ENCODE data around the gene IGFLR1. TPM values are rescaled to one million over a fixed set of nuclear protein-coding genes. Genes with fewer than 3 reads are reported as not detected.

The IGFLR1 gene
- total RNA-seq, 4 donors from 2014 or later = 4.8 to 25.5 (median 10.7) TPM

DNA sequence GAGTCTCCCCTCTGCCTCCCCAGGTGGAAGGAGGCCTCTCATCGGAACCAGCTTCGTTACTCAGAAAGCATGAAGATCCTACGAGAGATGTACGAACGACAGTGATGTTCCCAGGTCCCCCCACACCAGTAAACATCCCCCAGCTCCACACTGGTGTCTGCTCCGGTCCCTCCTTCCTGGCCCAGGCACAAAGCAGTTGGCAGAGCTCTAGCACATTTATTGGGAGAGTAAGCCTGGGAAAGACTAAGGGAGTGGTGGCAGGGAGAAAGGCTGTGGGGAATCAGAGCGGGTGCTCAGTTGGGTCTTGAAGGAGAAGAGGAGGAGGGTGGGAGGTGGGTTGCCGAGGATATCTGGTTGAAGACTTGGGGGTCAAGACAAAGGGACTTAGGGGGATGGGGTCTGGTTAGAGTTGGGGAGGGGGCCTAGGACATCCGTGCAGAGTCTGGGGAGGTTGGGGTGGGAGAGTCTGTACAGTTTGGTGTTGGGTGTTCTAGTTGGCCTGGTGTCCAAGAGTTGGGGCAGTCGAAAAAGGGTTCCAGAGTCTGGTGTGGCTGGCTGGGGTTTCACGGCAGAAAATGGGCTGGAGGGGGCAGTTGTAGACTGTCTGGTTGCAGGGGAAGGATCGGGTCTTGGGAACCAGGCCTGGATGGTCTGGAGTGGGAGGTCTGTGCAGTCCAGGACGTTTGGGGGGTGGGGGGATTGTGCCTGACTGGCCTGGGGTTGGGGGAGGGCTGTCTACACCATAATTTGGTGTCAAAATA is 12.3 kb upstream of the IGFLR1 start:
- no peaks in the 10 kb centered on the region for H3K9me3 ChIP-seq
- peaks cover 4 to 55% (median 25%) of the 10 kb centered on the region in 4 donors for H3K4me1 ChIP-seq
- no peaks in the 10 kb centered on the region for H3K27me3 ChIP-seq
- peak overlapping the region in 1 of 4 donors; percentile 94 for H3K4me3 ChIP-seq
- peak overlapping the region; percentile 81 to 99 (median 96) for H3K27ac ChIP-seq
- H3K36me3 ChIP-seq = peaks cover 0 to 44% (median 4%) of the 10 kb centered on the region in 3 donors
- no peak for DNase-seq (ENCODE audit: low spot score in 2 of 2)
- WGBS, 2 donors = 76 to 82% methylated on average over 13 of the region's 13 CpGs
- peak in 1 of 2 donors; percentile 23 for TF ChIP-seq EP300 (IDR thresholded peaks at IDR 0.05)
- TF ChIP-seq, protein P1, sequence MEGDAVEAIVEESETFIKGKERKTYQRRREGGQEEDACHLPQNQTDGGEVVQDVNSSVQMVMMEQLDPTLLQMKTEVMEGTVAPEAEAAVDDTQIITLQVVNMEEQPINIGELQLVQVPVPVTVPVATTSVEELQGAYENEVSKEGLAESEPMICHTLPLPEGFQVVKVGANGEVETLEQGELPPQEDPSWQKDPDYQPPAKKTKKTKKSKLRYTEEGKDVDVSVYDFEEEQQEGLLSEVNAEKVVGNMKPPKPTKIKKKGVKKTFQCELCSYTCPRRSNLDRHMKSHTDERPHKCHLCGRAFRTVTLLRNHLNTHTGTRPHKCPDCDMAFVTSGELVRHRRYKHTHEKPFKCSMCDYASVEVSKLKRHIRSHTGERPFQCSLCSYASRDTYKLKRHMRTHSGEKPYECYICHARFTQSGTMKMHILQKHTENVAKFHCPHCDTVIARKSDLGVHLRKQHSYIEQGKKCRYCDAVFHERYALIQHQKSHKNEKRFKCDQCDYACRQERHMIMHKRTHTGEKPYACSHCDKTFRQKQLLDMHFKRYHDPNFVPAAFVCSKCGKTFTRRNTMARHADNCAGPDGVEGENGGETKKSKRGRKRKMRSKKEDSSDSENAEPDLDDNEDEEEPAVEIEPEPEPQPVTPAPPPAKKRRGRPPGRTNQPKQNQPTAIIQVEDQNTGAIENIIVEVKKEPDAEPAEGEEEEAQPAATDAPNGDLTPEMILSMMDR (IDR thresholded peaks at IDR 0.05) = no peak
- no peak for TF ChIP-seq POLR2A (IDR thresholded peaks at IDR 0.05)

DNA sequence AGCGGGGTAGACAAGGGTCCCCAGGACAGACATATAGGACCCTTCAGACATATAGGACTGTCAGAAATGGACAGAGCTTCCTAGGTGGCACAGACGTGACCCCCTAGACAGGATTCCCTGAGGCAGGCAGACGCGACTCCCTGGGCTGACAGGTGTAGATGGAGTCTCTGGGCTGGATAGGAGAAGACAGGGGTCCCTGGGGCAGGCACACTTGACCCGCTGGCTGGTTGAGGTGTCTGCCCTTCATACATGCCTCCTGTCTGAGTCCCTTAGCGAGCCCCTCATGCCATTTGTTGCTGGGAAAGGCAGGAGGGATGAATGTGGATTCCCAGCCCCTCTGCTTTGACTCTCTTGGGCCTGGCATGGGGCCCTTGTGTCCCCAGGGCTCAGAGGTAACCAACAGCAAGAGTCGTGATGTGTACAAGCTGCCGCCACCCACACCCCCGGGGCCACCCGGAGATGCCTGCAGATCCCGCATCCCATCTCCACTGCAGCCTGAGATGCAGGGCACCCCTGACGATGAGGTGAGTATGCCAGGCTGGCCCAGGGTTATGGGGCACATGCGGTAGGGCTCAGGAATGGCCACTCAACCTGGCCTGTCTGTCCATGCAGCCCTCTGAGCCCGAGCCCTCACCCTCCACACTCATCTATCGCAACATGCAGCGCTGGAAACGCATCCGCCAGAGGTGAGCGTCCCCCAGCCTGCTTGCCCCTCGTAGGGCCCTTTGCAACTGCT is 11.6 kb upstream of the IGFLR1 start:
- TF ChIP-seq EP300 (IDR thresholded peaks at IDR 0.05) (no peak), POLR2A (IDR thresholded peaks at IDR 0.05) (no peak)
- TF ChIP-seq, protein P1 (IDR thresholded peaks at IDR 0.05) = no peak
- H3K9me3 ChIP-seq = no peaks in the 10 kb centered on the region
- 91 to 95% methylated on average over 11 to 20 of the region's 20 CpGs for WGBS, 2 donors
- peaks cover 4 to 55% (median 31%) of the 10 kb centered on the region in 4 donors for H3K4me1 ChIP-seq
- H3K27ac ChIP-seq = peak overlapping the region in 2 of 4 donors; percentile 98 to 99
- H3K36me3 ChIP-seq = peaks cover 0 to 42% (median 4%) of the 10 kb centered on the region in 3 donors
- no peaks in the 10 kb centered on the region for H3K27me3 ChIP-seq
- no peak overlapping the region for H3K4me3 ChIP-seq
- no peak for DNase-seq (ENCODE audit: low spot score in 2 of 2)

- H3K27me3 ChIP-seq = no peaks in the 10 kb centered on the region
- no peak overlapping the region for H3K4me3 ChIP-seq
- H3K36me3 ChIP-seq = peaks cover 0 to 42% (median 4%) of the 10 kb centered on the region in 3 donors
- H3K27ac ChIP-seq = peak overlapping the region in 2 of 4 donors; percentile 98 to 99
- no peaks in the 10 kb centered on the region for H3K9me3 ChIP-seq
- DNase-seq (ENCODE audit: low spot score in 2 of 2) = no peak
- H3K4me1 ChIP-seq = peaks cover 4 to 54% (median 30%) of the 10 kb centered on the region in 4 donors
- 95% methylated on average over 17 to 20 of the region's 20 CpGs for WGBS, 2 donors
- no peak for TF ChIP-seq POLR2A (IDR thresholded peaks at IDR 0.05)
Measured at GRCh38 chr19:35752746-35753350, 10.6 kb upstream of the IGFLR1 start.

GRCh38 chr19:35751839-35752745 is 9.8 kb upstream of the IGFLR1 start:
- Histone ChIP-seq H3K27me3 (no peaks in the 10 kb centered on the region), H3K9me3 (no peaks in the 10 kb centered on the region), H3K36me3 (peaks cover 0 to 42% (median 4%) of the 10 kb centered on the region in 3 donors), H3K27ac (no peak overlapping the region), H3K4me3 (no peak overlapping the region), H3K4me1 (peaks cover 4 to 55% (median 31%) of the 10 kb centered on the region in 4 donors)
- no peak for DNase-seq (ENCODE audit: low spot score in 2 of 2)
- TF ChIP-seq, protein P1 (IDR thresholded peaks at IDR 0.05) = no peak
- TF ChIP-seq POLR2A (IDR thresholded peaks at IDR 0.05) (no peak), EP300 (IDR thresholded peaks at IDR 0.05) (no peak)
- 84 to 93% methylated on average over 11 to 14 of the region's 14 CpGs for WGBS, 2 donors

GRCh38 chr19:35750167-35750566 is 7.9 kb upstream of the IGFLR1 start:
- Histone ChIP-seq H3K4me3 (no peak overlapping the region), H3K4me1 (peaks cover 0 to 50% (median 30%) of the 10 kb centered on the region in 4 donors), H3K9me3 (no peaks in the 10 kb centered on the region), H3K36me3 (peaks cover 0 to 42% (median 4%) of the 10 kb centered on the region in 3 donors), H3K27ac (peak overlapping the region in 1 of 4 donors; percentile 8), H3K27me3 (no peaks in the 10 kb centered on the region)
- no peak for DNase-seq (ENCODE audit: low spot score in 2 of 2)
- no peak for TF ChIP-seq EP300 (IDR thresholded peaks at IDR 0.05)
- TF ChIP-seq POLR2A (IDR thresholded peaks at IDR 0.05) = no peak
- TF ChIP-seq, protein P1 (IDR thresholded peaks at IDR 0.05) = no peak
- WGBS, 2 donors = 88 to 92% methylated on average over 5 of the region's 5 CpGs

All from tibial nerve (tissue), 4 donors.